Stimulated activated CD4-positive, alpha-beta T cell treated with anti-CD3 and anti-CD28 coated beads, Interleukin-2, amount 100 ng/mL, for 24 hours (primary cell): ENCODE data around the gene CTRB1.

Experiments used
- DNase-seq, 2 donors: peaks; one replicate each; pipeline ENCODE4 v3.0.0-alpha.2; 2020

Gene CTRB1

GRCh38 chr16:75273054-75273925 lies 54.5 kb downstream of the CTRB1 start:
- no peak for DNase-seq
